ENCODE measurements around the gene JAML.

JAML gene, protein sequence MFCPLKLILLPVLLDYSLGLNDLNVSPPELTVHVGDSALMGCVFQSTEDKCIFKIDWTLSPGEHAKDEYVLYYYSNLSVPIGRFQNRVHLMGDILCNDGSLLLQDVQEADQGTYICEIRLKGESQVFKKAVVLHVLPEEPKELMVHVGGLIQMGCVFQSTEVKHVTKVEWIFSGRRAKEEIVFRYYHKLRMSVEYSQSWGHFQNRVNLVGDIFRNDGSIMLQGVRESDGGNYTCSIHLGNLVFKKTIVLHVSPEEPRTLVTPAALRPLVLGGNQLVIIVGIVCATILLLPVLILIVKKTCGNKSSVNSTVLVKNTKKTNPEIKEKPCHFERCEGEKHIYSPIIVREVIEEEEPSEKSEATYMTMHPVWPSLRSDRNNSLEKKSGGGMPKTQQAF

DNA sequence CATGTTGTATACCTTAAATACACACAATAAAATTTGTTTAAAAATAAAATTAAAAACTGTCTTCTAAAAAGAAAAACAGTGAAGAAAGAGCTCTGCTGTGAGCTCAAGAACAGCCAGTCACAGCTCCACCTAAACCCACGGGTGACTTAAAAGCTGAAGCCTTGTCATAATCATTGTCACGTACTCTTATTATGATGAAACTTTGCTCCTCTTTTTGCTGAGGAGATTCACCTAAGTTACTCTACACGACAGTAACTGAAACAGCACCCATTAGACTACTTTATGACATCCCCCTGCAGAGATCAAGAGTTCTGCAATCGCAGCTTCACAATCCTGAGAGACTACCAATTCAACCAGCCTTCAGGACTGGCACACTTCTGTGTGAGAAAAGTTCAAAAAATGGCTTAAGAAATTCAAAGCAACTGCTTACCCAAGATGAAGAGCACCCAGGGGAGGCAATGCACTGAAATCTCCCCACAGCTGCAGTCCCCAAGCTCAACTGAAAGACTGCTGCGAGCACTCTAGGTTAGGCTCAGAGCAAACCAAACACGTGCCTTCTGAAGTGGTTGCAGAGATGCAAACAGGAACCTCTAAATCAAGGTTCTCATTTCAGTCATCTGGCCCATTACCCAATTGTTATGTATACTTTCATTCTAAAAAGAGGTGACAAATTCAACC is at the start of gene JAML:
TSS of gene JAML (minus strand) at position 501 of the 678 bp plus-strand sequence. CDS start 10,145 bp downstream, outside the sequence.
- peak; percentile 43 to 55 for DNase-seq

GRCh38 chr11:118274186-118274585 is 49.4 kb upstream of the JAML start:
- no peak for DNase-seq

GRCh38 chr11:118272001-118272400 is 47.2 kb upstream of the JAML start:
- DNase-seq: no peak

DNA sequence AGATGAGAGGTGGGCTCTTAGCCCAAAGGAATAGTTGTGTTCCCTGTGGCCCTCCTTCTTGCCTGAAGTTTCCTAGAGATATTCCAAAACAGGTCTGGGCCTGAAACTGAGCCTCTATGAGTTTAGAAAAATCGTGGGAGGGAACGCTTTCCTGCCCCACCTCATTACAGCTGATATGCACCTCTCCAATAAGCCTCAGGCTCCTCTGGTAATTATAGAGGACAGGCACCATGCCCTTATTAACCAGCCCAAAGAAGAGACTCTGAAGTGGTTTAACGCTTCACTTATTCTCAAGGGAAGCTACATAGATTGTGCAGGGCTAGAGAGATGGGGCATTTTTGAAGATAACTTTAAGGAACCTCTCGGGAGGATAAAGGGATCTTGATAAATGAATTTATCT is 42.7 kb upstream of the JAML start:
- no peak for DNase-seq

DNA sequence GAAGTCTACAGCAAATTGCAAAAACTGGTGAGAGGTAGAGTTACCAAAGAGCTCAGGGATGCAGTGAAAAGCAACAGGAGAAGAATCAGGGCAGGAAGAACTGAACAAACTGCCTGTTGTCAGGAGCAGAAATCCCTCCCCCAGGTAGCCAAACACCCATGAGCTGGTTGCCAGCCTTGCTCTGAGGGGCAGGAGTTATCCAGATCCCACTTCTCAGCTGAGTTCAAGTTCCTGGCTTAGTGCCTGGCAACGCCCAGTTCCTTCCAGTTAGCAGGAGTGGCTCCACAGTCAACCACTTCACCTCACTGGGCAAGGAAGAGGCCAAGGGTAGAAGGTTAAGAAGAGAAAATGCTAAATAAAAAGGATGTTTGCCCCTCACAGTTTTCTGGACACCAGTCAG is 41.1 kb upstream of the JAML start:
- DNase-seq: no peak

- no peak for DNase-seq
Observed at GRCh38 chr11:118264569-118265465, 40.0 kb upstream of the JAML start.

- DNase-seq: peak in 1 of 2 experiments; percentile 41
Observed at GRCh38 chr11:118263695-118264568, 39.1 kb upstream of the JAML start, which contains the start of gene MPZL2. TSS of gene MPZL2 (minus strand) at chr11:118264297. CDS start at chr11:118264153, 144 bp downstream.

GRCh38 chr11:118263112-118263511 is 38.3 kb upstream of the JAML start:
- no peak for DNase-seq

DNA sequence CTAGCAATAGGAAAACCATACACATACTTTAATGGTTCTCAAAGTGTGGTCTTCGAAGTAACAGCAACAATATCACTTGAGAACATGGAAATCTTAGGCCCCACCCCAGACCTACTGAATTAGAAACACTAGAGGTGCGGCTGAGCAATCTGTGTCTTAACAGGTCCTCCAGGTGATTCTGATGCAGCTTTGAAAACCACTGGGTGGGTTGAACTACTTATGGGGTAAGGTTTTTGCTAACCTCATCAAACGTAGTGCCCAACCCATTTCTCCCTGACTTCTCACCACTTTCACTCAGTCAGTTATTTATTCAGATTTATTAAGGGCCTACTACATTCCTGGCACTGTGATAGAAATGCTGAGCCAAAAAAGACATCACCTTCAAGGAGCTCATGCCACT is 35.5 kb upstream of the JAML start:
- no peak for DNase-seq

GRCh38 chr11:118259138-118259537 is 34.3 kb upstream of the JAML start:
- DNase-seq: no peak

GRCh38 chr11:118258410-118258809 is 33.6 kb upstream of the JAML start:
- DNase-seq: no peak

DNA sequence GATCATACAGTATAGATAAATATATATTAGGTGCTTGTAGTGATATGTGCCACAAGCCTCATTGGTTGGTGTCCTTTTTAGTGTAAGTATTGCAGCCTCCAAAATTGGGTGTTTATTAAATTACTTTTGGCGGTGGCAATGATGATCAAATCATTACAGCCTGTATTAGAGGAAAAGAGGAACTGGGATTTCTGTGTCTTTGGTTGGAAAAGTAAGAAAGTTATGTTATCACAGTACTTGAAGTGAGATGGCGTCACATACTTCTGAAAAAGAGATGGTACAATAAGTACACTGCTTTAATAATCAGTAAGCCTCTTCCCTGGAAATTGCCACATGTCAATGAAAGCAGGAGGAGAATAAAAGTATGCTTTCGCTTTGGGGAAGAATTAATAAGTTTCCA is 27.9 kb upstream of the JAML start:
- no peak for DNase-seq

DNA sequence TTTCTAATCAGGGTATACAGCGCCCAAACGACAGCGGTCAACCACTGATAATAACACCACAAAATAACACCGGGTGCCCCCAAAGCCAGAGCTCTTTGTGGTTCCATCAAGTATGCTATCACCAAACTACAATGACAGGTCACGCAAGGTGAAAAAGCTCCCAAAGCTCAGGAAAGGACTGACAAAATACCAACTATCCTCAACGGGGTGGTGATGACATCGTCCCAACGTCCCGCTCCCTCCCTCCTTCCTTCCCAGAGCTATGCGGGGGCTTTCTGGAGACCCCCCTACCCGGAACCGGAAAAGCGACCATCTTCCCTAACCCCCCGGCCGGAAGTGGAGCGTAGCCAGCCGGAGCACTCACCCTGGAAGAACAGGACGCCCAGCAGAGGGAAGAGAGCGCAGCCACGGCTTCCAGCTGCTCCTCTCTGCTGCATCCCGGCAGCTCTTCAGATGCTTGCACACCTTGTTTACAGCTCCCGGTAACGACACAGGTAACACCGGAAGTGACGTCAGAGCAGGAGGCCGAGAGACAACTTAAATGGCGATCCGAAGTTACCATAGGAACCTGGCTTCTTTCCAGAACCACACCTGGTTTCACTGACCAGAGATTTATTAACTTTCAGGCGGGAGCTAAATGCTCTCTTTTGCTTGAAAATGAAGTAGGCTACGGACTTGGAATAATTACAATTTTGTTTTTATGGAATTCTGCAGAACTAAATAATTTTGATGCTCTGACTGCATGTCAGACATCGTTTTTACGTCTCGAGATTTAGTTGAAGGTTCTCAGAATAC is 27.2 kb upstream of the JAML start, which contains the start of gene MPZL3:
TSS of gene MPZL3 (minus strand) at position 508 of the 795 bp plus-strand sequence. CDS start at position 437, 71 bp downstream.
- DNase-seq: peak; percentile 66 to 80

DNA sequence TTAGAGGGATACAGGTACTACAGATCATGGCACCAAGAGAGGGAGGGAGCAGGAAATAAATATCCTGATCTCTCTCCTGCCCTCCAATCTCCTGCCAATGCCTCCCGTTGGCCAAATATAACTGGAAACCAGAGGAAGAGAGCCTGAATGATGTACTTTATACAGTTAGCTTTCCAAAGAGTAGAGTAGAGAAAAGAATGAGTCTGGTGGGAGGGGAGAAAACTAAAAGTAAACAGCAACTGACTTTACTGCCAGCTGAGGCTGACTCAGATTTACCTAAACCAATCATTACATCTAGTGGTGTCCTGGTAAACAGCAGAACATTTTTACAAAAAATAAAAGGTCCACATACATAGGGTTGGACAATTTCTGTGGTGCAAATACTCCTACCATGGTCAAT is 22.2 kb upstream of the JAML start:
- DNase-seq: no peak

DNA sequence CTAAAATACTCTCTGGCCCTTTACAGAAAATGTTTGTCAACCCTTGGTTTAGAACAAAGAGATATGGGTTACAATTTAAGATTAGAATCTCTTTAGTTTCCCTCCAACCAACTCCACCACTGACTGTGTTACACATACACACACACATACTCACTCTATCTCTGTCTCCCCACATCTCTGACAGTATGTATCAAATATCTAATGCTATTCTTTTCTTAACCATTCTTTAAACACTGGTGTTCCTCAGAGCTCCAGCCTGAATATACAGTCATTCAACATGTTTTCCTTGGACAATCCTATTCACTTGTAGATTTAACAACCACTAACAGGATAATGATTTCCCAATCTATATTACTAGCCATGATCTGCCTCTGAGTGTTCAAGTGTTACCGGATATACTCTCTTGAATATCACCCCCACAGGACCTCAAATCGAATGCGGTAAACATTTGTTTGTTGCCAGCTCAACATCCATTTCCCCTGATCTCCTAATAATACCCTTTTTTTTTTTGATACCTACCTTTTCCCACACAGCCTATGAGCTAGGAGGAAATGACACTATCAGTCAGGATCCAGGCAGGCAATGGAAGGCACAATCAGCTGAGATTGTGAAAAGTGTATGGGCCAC is 21.2 kb upstream of the JAML start:
- DNase-seq: no peak

DNA sequence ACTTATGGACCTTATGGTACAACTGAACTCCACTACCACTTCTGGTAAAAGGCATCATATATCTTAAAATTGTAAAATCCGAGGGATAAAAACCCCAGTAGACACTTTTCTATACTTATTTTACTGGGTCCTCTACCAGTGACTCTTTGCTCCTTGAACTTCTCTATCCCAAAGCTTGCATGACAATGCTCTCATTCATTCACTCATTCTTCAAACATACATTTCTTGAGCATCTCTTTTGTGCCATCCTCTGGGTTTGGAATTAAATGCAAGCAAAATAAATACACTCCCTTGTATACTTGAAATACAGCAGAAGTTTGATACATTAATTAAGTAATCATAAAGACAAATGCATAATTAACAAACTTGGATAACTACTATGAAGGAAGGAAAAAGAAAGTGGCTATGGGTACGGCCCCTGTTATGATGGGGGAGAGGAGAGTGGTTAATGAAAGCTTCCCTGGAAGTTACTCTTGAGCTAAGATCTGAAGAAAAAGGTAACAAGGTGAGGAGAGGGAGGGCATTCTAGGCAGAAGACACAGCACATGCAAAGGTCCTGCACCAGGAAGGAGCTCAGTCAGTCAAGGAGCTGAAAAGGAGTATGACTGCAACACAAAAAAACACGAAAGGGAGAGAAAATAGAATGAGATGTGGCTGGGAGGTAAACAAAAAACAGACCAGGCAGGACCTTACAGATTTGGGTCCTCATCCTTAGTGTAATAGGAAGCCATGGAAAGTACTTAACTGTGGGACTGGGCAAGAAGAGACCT is 19.4 kb upstream of the JAML start:
- no peak for DNase-seq

DNA sequence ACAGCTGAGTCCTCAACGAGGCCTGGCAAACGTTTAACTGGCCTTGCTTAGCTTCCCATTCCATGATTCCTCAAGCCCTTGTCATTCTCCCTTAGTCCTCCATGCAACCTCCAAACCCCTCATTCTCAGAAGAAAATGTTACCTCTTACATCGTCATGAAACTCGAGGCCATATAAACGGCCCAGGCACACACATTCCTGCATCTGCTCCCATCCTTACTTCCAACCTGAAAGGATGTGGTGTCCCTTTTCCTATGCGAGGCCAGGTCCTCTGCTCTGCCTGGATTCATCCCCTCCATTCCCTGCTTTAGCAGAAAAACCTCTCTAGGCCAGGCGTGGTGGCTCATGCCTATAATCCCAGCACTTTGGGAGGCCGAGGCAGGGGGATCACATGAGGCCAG is 18.4 kb upstream of the JAML start:
- DNase-seq: no peak

- no peak for DNase-seq
Observed at GRCh38 chr11:118241764-118242098, 16.9 kb upstream of the JAML start.

- peak; percentile 44 to 83 for DNase-seq
Observed at GRCh38 chr11:118240999-118241763, 16.4 kb upstream of the JAML start.

All from stimulated activated CD4-positive, alpha-beta T cell treated with anti-CD3 and anti-CD28 coated beads, Interleukin-4, amount 100 ng/mL, for 4 hours (primary cell).